MM.1S (cell line): Measurements from ENCODE around the gene HEPN1.

Experiments used
- DNase-seq: peaks from one replicate; pipeline ENCODE4 v3.0.0-alpha.2; 2015
- H2AFZ ChIP-seq: fragments of 300-600 bp; sonication (generic); 2 replicates; pipeline ENCODE4 v1.6.0; 2016; ENCODE audit warnings: antibody characterized with exemption, low read length
- H3F3A ChIP-seq: fragments of 300-600 bp; sonication (generic); 2 replicates; pipeline ENCODE4 v1.6.1; 2016; ENCODE audit warnings: mild to moderate bottlenecking, antibody characterized with exemption, low read length, moderate library complexity, mixed read lengths; ENCODE audit not compliant: insufficient read depth
- H3K27ac ChIP-seq: fragments of 300-600 bp; sonication (generic); 2 replicates; pipeline ENCODE4 v1.5.1; 2016; ENCODE audit warnings: mild to moderate bottlenecking, low read length
- H3K27me3 ChIP-seq: fragments of 300-600 bp; sonication (generic); replicated peaks from 2 replicates; pipeline ENCODE4 v1.6.0; 2016; ENCODE audit warnings: low read length; ENCODE audit not compliant: insufficient read depth
- H3K36me3 ChIP-seq: fragments of 300-600 bp; sonication (generic); replicated peaks from 2 replicates; pipeline ENCODE4 v1.6.1; 2016; ENCODE audit warnings: mild to moderate bottlenecking, low read length, mixed read lengths; ENCODE audit not compliant: insufficient read depth
- H3K4me1 ChIP-seq: fragments of 300-600 bp; sonication (generic); 2 replicates; pipeline ENCODE4 v1.6.1; 2016; ENCODE audit warnings: low read length, mixed read lengths
- H3K4me2 ChIP-seq: fragments of 300-600 bp; sonication (generic); 2 replicates; pipeline ENCODE4 v1.6.0; 2016; ENCODE audit warnings: low read depth, low read length
- H3K4me3 ChIP-seq: fragments of 300-600 bp; sonication (generic); 2 replicates; pipeline ENCODE4 v1.5.1; 2016; ENCODE audit warnings: low read length, mixed read lengths
- H3K79me2 ChIP-seq: fragments of 300-600 bp; sonication (generic); 2 replicates; pipeline ENCODE4 v1.6.1; 2016; ENCODE audit warnings: mixed run types, low read length, mixed read lengths
- H3K9ac ChIP-seq: fragments of 300-600 bp; sonication (generic); 2 replicates; pipeline ENCODE4 v1.6.1; 2016; ENCODE audit warnings: low read length, mixed read lengths
- H3K9me2 ChIP-seq: fragments of 300-600 bp; sonication (generic); replicated peaks from 2 replicates; pipeline ENCODE4 v1.6.1; 2016; ENCODE audit warnings: mild to moderate bottlenecking, low read length, mixed read lengths; ENCODE audit not compliant: insufficient read depth
- H3K9me3 ChIP-seq: fragments of 300-600 bp; sonication (generic); replicated peaks from 2 replicates; pipeline ENCODE4 v1.6.1; 2016; ENCODE audit warnings: mild to moderate bottlenecking, low read length, mixed read lengths; ENCODE audit not compliant: insufficient read depth
- H4K20me1 ChIP-seq: fragments of 300-600 bp; sonication (generic); 2 replicates; pipeline ENCODE4 v1.6.1; 2016; ENCODE audit warnings: mild to moderate bottlenecking, low read length, moderate library complexity, mixed read lengths; ENCODE audit not compliant: insufficient read depth
- CTCF ChIP-seq: fragments of 300-600 bp; sonication (generic); IDR thresholded peaks from 2 replicates; pipeline ENCODE4 v1.5.1; 2016; ENCODE audit warnings: antibody characterized with exemption, low read length, mixed read lengths
- EZH2 ChIP-seq: fragments of 300-600 bp; sonication (generic); optimal IDR thresholded peaks from 2 replicates; pipeline ENCODE3; 2017; ENCODE audit warnings: low read depth, mild to moderate bottlenecking, antibody characterized with exemption, low read length, mixed read lengths
- EZH2phosphoT487 ChIP-seq: fragments of 300-600 bp; sonication (generic); IDR thresholded peaks from 2 replicates; pipeline ENCODE4 v1.6.1; 2018; ENCODE audit warnings: antibody characterized with exemption, low read length

Gene HEPN1

GRCh38 chr11:124880290-124880611, 38.8 kb upstream of the HEPN1 start:
- no peak for DNase-seq
- Histone ChIP-seq H3K27me3 (peaks cover 6% of the 10 kb centered on the region), H4K20me1 (no peaks in the 10 kb centered on the region), H3K79me2 (no peaks in the 10 kb centered on the region), H3K9me3 (no peaks in the 10 kb centered on the region), H3K4me2 (no peak overlapping the region), H3F3A (no peaks in the 10 kb centered on the region), H3K27ac (no peak overlapping the region), H3K9ac (no peak overlapping the region), H3K9me2 (no peaks in the 10 kb centered on the region), H2AFZ (no peak overlapping the region), H3K4me3 (no peak overlapping the region), H3K36me3 (no peaks in the 10 kb centered on the region), H3K4me1 (no peaks in the 10 kb centered on the region)
- no peak for TF ChIP-seq CTCF
- no peak for TF ChIP-seq EZH2
- no peak for TF ChIP-seq EZH2phosphoT487

GRCh38 chr11:124880958-124881357, 38.1 kb upstream of the HEPN1 start:
- Histone ChIP-seq H3K27me3 (peaks cover 6% of the 10 kb centered on the region), H3K4me3 (no peak overlapping the region), H3F3A (no peaks in the 10 kb centered on the region), H3K79me2 (no peaks in the 10 kb centered on the region), H3K4me1 (no peaks in the 10 kb centered on the region), H3K9me2 (no peaks in the 10 kb centered on the region), H3K27ac (no peak overlapping the region), H3K4me2 (no peak overlapping the region), H2AFZ (no peak overlapping the region), H3K36me3 (no peaks in the 10 kb centered on the region), H3K9ac (no peak overlapping the region), H3K9me3 (no peaks in the 10 kb centered on the region), H4K20me1 (no peaks in the 10 kb centered on the region)
- TF ChIP-seq EZH2 (no peak), EZH2phosphoT487 (no peak), CTCF (no peak)
- DNase-seq = no peak

- TF ChIP-seq EZH2phosphoT487 (no peak), CTCF (no peak), EZH2 (no peak)
- no peak overlapping the region for H3K4me3 ChIP-seq
- no peak for DNase-seq
- H3K9me3 ChIP-seq = no peaks in the 10 kb centered on the region
- no peaks in the 10 kb centered on the region for H3F3A ChIP-seq
- no peak overlapping the region for H2AFZ ChIP-seq
- no peaks in the 10 kb centered on the region for H3K9me2 ChIP-seq
- H3K4me1 ChIP-seq = no peaks in the 10 kb centered on the region
- no peak overlapping the region for H3K27ac ChIP-seq
- H3K79me2 ChIP-seq = no peaks in the 10 kb centered on the region
- H3K4me2 ChIP-seq = no peak overlapping the region
- H3K36me3 ChIP-seq = no peaks in the 10 kb centered on the region
- H3K9ac ChIP-seq = no peak overlapping the region
- no peaks in the 10 kb centered on the region for H4K20me1 ChIP-seq
- peaks cover under 1% of the 10 kb centered on the region; the same call in 1 of the 2 replicates for H3K27me3 ChIP-seq
Measured at GRCh38 chr11:124882339-124883071, 36.5 kb upstream of the HEPN1 start.
